H1 (cell line): ENCODE results near the gene H2AZ2.

Experiments
- ASH2L ChIP-seq: fragments of 200-600, 300-600 bp; sonication (generic); IDR thresholded peaks from one replicate; pipeline ENCODE4 v1.7.1; 2017; ENCODE audit warnings: low read length
- CREB1 ChIP-seq: IDR thresholded peaks from 2 replicates; pipeline ENCODE4 v1.6.1; 2012; ENCODE audit warnings: inconsistent platforms
- CTCF ChIP-seq, 3 experiments: IDR thresholded peaks; 1 replicate in 2 of 3; 2 replicates in 1 of 3; pipeline versions ENCODE4 v1.5.1 to v1.6.1; 2011; ENCODE audit warnings: low read length in 3 of 3, mild to moderate bottlenecking in 3 of 3, inconsistent platforms in 2 of 3, low read depth in 1 of 3, moderate library complexity in 1 of 3; ENCODE audit not compliant: insufficient read depth in 1 of 3; ENCODE audit errors: control extremely low read depth in 1 of 3
- EZH2 ChIP-seq: fragments of 200-600 bp; sonication (generic); IDR thresholded peaks from 2 replicates; pipeline ENCODE4 v1.7.1; 2012; ENCODE audit warnings: low read depth, mild to moderate bottlenecking, moderate library complexity, low read length, inconsistent platforms; ENCODE audit not compliant: severe bottlenecking
- HDAC2 ChIP-seq, 2 experiments: fragments of 300-600 bp in 1 of 2; sonication (generic) in 1 of 2; IDR thresholded peaks; 2 replicates each; pipeline ENCODE4 v1.6.1; 2011 to 2012; ENCODE audit warnings: low read depth in 2 of 2, low read length in 2 of 2, mild to moderate bottlenecking in 2 of 2, moderate library complexity in 2 of 2, borderline replicate concordance in 1 of 2, inconsistent platforms in 1 of 2
- KDM5A ChIP-seq: fragments of 200-600 bp; IDR thresholded peaks from 2 replicates; pipeline ENCODE4 v1.7.1; 2012; ENCODE audit warnings: mild to moderate bottlenecking, low read length, inconsistent platforms, mixed read lengths
- POLR2AphosphoS5 ChIP-seq: IDR thresholded peaks from 2 replicates; pipeline ENCODE4 v1.6.1; 2011; ENCODE audit warnings: low read depth, low read length

GRCh38 chr7:44782460-44782859, 65.4 kb downstream of the H2AZ2 start:
- no peak for TF ChIP-seq CREB1
- no peak for TF ChIP-seq CTCF (IDR thresholded peaks at IDR 0.05; ENCODE audit: control extremely low read depth in 1 of 3, insufficient read depth in 1 of 3, low read depth in 1 of 3, low read length in 3 of 3)
- no peak for TF ChIP-seq EZH2
- TF ChIP-seq ASH2L = no peak
- TF ChIP-seq POLR2AphosphoS5 = no peak
- TF ChIP-seq KDM5A = no peak
- no peak for TF ChIP-seq HDAC2 (IDR thresholded peaks at IDR 0.05; ENCODE audit: borderline replicate concordance in 1 of 2, low read depth in 2 of 2, low read length in 2 of 2)
